GM13977 (cell line): ENCODE measurements around the gene CAMK2N1.

ENCODE experiments used
- DNase-seq: peaks from one replicate; pipeline ENCODE4 v3.0.0; 2012; ENCODE audit warnings: low spot score
- CTCF ChIP-seq: IDR thresholded peaks from 2 replicates; pipeline ENCODE4 v1.5.1; 2012; ENCODE audit warnings: mild to moderate bottlenecking, control low read depth; ENCODE audit not compliant: insufficient read depth; ENCODE audit errors: extremely low read depth, missing control alignments
- in situ Hi-C: fragments of 300-500 bp; cut with MboI; formaldehyde crosslinking; loops from one replicate; pipeline ENCODE4 v1.12.0; 2022; ENCODE audit warnings: low sequenced_read_pairs, low pct_unique_long_range_greater_than_20kb, mixed read lengths, inconsistent platforms; ENCODE audit not compliant: unreplicated experiment

The CAMK2N1 gene

GRCh38 chr1:20477348-20478056 is 8.5 kb downstream of the CAMK2N1 start:
- no peak for TF ChIP-seq CTCF
- in situ Hi-C loops: no loop called here
- DNase-seq: no peak

GRCh38 chr1:20476265-20477038 is 9.6 kb downstream of the CAMK2N1 start:
- TF ChIP-seq CTCF: no peak
- no peak for DNase-seq
- in situ Hi-C loops: no loop called here

- no peak for TF ChIP-seq CTCF
- DNase-seq: no peak
- in situ Hi-C loops: no loop called here
Measured at GRCh38 chr1:20474996-20475395, 11.0 kb downstream of the CAMK2N1 start.

GRCh38 chr1:20474333-20474975 is 11.6 kb downstream of the CAMK2N1 start:
- TF ChIP-seq CTCF: no peak
- no peak for DNase-seq
- in situ Hi-C loops: no loop called here

- DNase-seq: no peak
- TF ChIP-seq CTCF: no peak
- in situ Hi-C loops: no loop called here
Measured at GRCh38 chr1:20473894-20474293, 12.1 kb downstream of the CAMK2N1 start.

- in situ Hi-C loops: no loop called here
- peak; percentile 75 for DNase-seq
- no peak for TF ChIP-seq CTCF
Measured at GRCh38 chr1:20472860-20473711, 12.9 kb downstream of the CAMK2N1 start.
